Ishikawa (cell line): ENCODE measurements around the gene FUT3.

Experiments used
- CEBPB ChIP-seq: IDR thresholded peaks from 2 replicates; pipeline ENCODE4 v1.6.1; 2012
- CREB1 ChIP-seq: IDR thresholded peaks from 2 replicates; pipeline ENCODE4 v1.6.1; 2012; ENCODE audit warnings: low read depth
- EGR1 ChIP-seq: IDR thresholded peaks from 2 replicates; pipeline ENCODE4 v1.6.1; 2012
- EP300 ChIP-seq: IDR thresholded peaks from 2 replicates; pipeline ENCODE4 v1.6.1; 2012; ENCODE audit warnings: borderline replicate concordance
- FOXM1 ChIP-seq: IDR thresholded peaks from 2 replicates; pipeline ENCODE4 v1.6.1; 2012; ENCODE audit warnings: low read depth, borderline replicate concordance
- NFIC ChIP-seq: IDR thresholded peaks from 2 replicates; pipeline ENCODE4 v1.6.1; 2012
- RAD21 ChIP-seq: IDR thresholded peaks from 2 replicates; pipeline ENCODE4 v1.6.1; 2012; ENCODE audit warnings: low read depth
- TAF1 ChIP-seq: IDR thresholded peaks from 2 replicates; pipeline ENCODE4 v1.6.1; 2012; ENCODE audit warnings: low read depth, mild to moderate bottlenecking
- TCF12 ChIP-seq: IDR thresholded peaks from 2 replicates; pipeline ENCODE4 v1.6.1; 2012; ENCODE audit warnings: low read depth
- TEAD4 ChIP-seq: IDR thresholded peaks from 2 replicates; pipeline ENCODE4 v1.6.1; 2012
- YY1 ChIP-seq: IDR thresholded peaks from 2 replicates; pipeline ENCODE4 v1.6.1; 2012; ENCODE audit warnings: low read depth
- ZBTB7A ChIP-seq: IDR thresholded peaks from 2 replicates; pipeline ENCODE4 v1.6.1; 2012; ENCODE audit warnings: low read depth
- TF ChIP-seq, protein P1 (sequence below): IDR thresholded peaks from 2 replicates; pipeline ENCODE4 v1.6.1; 2012; ENCODE audit warnings: low read depth, mild to moderate bottlenecking
- TF ChIP-seq, protein P2 (sequence below): IDR thresholded peaks from 2 replicates; pipeline ENCODE4 v1.6.1; 2012
- TF ChIP-seq, protein P3 (sequence below): IDR thresholded peaks from 2 replicates; pipeline ENCODE4 v1.6.1; 2012

Gene FUT3

DNA sequence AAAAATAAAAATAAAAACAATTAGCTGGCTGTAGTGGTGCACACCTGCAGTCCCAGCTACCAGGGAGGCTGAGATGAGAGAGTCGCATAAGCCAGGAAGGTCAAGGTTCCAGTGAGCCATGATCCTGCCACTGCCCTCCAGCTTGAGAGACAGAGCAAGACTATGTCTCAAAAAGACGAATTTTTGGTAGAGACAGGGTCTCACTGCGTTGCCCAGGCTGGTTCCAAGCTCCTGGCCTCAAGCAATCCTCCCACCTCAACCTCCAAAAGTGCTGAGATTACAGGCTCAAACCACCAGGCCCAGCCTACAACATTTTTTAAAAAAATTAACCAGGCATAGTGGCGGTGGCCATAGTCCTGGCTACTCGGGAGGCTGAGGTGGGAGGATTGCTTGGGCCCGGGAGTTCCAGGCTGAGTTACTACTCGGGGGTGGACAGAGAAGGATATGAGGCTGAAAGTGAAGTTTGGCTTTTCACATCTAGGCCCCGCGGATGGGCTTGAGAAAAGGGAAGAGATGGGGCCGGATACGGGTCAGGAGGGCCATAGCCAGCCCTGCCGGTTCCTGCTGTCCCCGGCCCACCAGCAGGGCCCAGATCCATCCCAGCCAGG lies 42.2 kb upstream of the FUT3 start:
- TF ChIP-seq CEBPB, result no peak
- TF ChIP-seq FOXM1, result no peak
- no peak for TF ChIP-seq TAF1
- no peak for TF ChIP-seq EP300
- TF ChIP-seq, protein P1, sequence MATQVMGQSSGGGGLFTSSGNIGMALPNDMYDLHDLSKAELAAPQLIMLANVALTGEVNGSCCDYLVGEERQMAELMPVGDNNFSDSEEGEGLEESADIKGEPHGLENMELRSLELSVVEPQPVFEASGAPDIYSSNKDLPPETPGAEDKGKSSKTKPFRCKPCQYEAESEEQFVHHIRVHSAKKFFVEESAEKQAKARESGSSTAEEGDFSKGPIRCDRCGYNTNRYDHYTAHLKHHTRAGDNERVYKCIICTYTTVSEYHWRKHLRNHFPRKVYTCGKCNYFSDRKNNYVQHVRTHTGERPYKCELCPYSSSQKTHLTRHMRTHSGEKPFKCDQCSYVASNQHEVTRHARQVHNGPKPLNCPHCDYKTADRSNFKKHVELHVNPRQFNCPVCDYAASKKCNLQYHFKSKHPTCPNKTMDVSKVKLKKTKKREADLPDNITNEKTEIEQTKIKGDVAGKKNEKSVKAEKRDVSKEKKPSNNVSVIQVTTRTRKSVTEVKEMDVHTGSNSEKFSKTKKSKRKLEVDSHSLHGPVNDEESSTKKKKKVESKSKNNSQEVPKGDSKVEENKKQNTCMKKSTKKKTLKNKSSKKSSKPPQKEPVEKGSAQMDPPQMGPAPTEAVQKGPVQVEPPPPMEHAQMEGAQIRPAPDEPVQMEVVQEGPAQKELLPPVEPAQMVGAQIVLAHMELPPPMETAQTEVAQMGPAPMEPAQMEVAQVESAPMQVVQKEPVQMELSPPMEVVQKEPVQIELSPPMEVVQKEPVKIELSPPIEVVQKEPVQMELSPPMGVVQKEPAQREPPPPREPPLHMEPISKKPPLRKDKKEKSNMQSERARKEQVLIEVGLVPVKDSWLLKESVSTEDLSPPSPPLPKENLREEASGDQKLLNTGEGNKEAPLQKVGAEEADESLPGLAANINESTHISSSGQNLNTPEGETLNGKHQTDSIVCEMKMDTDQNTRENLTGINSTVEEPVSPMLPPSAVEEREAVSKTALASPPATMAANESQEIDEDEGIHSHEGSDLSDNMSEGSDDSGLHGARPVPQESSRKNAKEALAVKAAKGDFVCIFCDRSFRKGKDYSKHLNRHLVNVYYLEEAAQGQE, result no peak
- no peak for TF ChIP-seq CREB1
- TF ChIP-seq, protein P2, sequence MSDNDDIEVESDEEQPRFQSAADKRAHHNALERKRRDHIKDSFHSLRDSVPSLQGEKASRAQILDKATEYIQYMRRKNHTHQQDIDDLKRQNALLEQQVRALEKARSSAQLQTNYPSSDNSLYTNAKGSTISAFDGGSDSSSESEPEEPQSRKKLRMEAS, result no peak
- TF ChIP-seq TEAD4, result no peak
- no peak for TF ChIP-seq NFIC
- TF ChIP-seq ZBTB7A, result no peak

DNA sequence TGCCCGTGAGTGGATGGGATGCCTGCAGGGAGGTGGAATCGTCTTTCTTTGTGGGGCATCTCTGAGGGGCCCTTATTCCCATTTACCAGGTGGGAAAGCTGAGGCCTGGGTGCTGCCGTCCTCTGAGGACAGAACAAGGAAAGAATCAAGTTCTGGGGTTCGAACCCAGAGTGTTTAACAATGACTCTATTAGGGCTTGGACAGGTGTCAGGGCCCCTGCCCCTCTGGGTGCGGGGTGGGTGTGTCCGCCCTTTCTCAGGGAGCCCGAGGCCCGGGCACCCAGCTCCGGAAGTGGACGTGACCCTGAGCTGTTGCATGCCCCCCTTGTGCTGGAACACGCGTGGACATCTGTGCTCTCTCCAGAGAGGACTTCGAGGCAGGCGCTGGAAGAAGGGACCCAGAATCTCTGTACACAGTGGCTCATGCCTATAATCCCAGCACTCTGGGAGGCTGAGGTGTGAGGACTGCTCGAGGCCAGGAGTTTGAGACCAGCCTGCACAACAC lies 41.6 kb upstream of the FUT3 start:
- TF ChIP-seq FOXM1 (no peak), NFIC (no peak), TAF1 (no peak)

DNA sequence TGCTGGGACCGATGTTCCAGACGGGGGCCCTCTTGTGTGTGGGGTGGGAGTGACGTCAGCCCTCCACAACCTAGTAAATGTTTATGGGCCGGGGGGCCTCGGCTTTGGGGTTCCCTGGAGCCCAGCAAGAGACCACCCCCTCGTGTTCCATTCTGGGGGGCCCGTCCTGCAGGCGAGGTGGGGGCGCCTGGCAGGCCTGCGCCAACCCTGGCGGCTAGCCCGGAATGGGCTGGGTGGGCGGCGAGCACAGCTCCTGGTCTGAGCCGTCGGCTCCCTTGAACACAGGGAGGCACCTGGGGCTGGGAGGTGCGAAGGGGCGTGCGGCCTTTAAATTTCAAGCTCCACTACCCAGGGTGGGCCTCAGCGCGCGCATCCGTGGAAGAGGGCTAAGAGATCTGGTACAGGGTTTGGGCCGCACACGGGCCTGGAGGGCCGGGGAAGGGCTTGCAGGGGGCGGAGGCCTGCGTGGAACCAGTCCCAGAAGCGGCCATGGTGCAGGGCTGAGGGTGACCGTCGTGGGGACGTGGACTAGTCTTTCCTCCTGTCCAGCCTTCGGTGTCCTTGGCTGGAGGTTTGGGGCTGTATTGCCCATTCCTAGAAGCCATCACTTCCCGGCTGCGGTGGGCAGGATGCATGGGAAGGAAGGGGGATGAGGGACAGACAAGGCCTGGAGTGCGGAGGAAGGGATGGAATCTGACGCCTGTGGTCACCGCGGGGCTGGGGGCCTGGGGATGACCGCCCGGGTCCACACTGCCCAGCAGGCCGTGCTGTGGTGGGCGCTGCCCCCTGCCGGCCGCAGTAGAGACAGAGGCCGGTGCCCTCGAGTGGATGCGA lies 40.9 kb upstream of the FUT3 start:
- TF ChIP-seq NFIC (peak; percentile 28; the same call in 1 of the 2 replicates), CREB1 (no peak), RAD21 (peak; percentile 41; the same call in 1 of the 2 replicates)

DNA sequence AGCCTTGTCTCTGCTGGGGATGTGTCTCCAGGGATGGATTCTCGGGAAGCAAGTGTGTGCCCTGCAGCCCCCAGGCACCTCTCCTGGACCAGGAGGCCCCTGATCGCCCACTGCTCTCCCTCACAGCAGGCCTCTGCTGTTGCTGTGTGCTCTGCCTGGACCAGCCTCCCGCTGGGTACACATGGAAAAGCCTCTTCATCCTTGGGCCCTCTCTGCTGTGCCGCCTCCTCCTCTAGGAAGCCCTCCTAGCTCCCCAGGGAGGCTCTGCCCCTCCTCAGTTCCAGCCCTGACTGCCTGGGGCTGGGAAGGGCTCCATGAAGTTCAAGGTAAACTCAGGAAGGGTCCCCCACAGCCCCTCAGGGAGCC lies 40.3 kb upstream of the FUT3 start:
- TF ChIP-seq TEAD4, result no peak
- no peak for TF ChIP-seq EP300
- TF ChIP-seq, protein P2, result no peak
- TF ChIP-seq, protein P1, result no peak
- no peak for TF ChIP-seq NFIC
- no peak for TF ChIP-seq ZBTB7A
- TF ChIP-seq YY1, result no peak
- TF ChIP-seq, protein P3, sequence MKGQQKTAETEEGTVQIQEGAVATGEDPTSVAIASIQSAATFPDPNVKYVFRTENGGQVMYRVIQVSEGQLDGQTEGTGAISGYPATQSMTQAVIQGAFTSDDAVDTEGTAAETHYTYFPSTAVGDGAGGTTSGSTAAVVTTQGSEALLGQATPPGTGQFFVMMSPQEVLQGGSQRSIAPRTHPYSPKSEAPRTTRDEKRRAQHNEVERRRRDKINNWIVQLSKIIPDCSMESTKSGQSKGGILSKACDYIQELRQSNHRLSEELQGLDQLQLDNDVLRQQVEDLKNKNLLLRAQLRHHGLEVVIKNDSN, result no peak
- no peak for TF ChIP-seq TCF12
- TF ChIP-seq EGR1, result no peak
- TF ChIP-seq CREB1, result no peak
- no peak for TF ChIP-seq CEBPB
- TF ChIP-seq RAD21, result no peak
- no peak for TF ChIP-seq FOXM1
- no peak for TF ChIP-seq TAF1

DNA sequence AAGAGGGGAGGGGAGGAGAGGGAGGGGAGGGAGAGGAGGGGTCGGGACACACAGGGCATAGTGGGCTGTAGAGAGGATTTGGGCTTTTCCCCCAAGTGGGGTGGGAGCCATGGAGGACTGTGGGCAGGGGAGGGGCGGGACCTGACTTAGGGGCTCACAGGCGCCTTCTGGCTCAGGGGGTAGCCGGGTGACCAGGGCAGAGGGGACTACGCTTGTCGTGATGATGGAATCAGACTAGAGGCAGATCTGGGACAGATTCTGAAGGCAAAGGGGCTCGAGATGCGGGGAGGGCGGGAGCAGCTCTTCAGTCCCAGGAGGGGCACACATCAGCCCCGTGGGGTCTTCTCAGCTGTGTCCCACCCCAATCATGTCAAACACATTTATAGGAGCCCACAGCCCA lies 38.9 kb upstream of the FUT3 start:
- TF ChIP-seq RAD21 (no peak), ZBTB7A (no peak), YY1 (no peak), CEBPB (no peak), TCF12 (no peak), TAF1 (no peak), EP300 (no peak), NFIC (no peak), CREB1 (no peak), TEAD4 (no peak), FOXM1 (no peak)
- TF ChIP-seq, protein P3, result no peak
- TF ChIP-seq, protein P2, result no peak
